ENCODE results near the gene DNAAF5. TPM values are rescaled to one million over a fixed set of nuclear protein-coding genes. Genes with fewer than 3 reads are reported as not detected.

Gene DNAAF5
- total and polyA plus RNA-seq, 2 of the 13 experiments (the other 11 are each of a cell fraction or from before 2014, with no cell fraction given) = 11.9 to 21.5 TPM

DNA sequence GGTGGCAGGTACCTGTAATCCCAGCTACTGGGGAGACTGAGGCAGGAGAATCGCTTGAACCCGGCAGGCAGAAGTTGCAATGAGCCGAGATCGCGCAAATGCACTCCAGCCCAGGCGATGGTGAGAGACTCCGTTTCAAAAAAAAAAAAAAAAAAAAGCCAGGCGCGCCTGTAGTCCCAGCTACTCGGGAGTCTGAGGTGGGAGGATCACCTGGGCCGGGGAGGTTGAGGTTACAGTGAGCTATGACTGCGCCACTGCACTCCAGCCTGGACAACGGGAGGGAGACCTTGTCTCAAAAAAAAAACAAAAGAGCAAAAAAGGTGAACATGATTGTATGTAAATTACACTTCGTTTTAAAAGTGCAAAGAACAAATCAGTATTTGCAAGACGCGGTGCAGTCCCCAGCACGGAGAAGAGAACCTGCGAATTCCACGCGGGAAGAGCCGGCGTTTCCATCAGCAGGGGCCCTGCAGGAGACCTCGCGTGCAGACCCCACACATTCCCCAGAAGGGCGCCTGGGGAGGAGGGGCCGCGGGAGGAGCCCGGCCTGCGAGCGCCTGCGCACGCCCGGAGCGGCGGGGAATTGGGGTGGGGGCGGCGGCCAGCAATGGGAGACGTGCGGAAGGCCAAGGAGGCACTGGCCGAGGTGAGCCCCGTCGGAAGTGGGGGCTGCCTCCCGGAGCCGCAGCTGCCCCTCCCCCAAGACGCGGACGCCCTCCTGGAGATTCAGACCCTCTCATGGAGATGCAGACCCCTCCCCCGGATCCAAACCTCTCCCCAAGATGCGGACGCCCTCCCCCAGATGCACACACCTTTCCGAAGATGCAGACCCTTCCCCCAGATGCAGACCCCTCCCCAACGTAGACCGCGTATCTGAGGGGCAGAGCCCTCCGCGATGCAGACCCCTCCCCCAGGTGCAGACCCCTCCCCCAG is 89.1 kb downstream of the DNAAF5 start (continued):
- no peak for TF ChIP-seq GLMP (CRISPR knock-in tag; IDR thresholded peaks at IDR 0.05; ENCODE audit: borderline replicate concordance)
- no peak for TF ChIP-seq MEF2D (CRISPR knock-in tag; IDR thresholded peaks at IDR 0.05)
- TF ChIP-seq JDP2 (CRISPR knock-in tag; IDR thresholded peaks at IDR 0.05; ENCODE audit: borderline replicate concordance) = no peak
- TF ChIP-seq, protein P1, sequence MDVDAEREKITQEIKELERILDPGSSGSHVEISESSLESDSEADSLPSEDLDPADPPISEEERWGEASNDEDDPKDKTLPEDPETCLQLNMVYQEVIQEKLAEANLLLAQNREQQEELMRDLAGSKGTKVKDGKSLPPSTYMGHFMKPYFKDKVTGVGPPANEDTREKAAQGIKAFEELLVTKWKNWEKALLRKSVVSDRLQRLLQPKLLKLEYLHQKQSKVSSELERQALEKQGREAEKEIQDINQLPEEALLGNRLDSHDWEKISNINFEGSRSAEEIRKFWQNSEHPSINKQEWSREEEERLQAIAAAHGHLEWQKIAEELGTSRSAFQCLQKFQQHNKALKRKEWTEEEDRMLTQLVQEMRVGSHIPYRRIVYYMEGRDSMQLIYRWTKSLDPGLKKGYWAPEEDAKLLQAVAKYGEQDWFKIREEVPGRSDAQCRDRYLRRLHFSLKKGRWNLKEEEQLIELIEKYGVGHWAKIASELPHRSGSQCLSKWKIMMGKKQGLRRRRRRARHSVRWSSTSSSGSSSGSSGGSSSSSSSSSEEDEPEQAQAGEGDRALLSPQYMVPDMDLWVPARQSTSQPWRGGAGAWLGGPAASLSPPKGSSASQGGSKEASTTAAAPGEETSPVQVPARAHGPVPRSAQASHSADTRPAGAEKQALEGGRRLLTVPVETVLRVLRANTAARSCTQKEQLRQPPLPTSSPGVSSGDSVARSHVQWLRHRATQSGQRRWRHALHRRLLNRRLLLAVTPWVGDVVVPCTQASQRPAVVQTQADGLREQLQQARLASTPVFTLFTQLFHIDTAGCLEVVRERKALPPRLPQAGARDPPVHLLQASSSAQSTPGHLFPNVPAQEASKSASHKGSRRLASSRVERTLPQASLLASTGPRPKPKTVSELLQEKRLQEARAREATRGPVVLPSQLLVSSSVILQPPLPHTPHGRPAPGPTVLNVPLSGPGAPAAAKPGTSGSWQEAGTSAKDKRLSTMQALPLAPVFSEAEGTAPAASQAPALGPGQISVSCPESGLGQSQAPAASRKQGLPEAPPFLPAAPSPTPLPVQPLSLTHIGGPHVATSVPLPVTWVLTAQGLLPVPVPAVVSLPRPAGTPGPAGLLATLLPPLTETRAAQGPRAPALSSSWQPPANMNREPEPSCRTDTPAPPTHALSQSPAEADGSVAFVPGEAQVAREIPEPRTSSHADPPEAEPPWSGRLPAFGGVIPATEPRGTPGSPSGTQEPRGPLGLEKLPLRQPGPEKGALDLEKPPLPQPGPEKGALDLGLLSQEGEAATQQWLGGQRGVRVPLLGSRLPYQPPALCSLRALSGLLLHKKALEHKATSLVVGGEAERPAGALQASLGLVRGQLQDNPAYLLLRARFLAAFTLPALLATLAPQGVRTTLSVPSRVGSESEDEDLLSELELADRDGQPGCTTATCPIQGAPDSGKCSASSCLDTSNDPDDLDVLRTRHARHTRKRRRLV (CRISPR knock-in tag; IDR thresholded peaks at IDR 0.05) = no peak
- TF ChIP-seq SNAPC5 (CRISPR knock-in tag; IDR thresholded peaks at IDR 0.05; ENCODE audit: borderline replicate concordance) = no peak
- TF ChIP-seq ZNF30 (CRISPR knock-in tag; IDR thresholded peaks at IDR 0.05) = no peak
- TF ChIP-seq DR1 (CRISPR knock-in tag; IDR thresholded peaks at IDR 0.05) = no peak
- 0 out of 2 replicates have a peak, but pooled peaks have one; percentile 24 for TF ChIP-seq GFI1 (CRISPR knock-in tag; IDR thresholded peaks at IDR 0.05; ENCODE audit: borderline replicate concordance)
- TF ChIP-seq KLF16 (CRISPR knock-in tag; IDR thresholded peaks at IDR 0.05) = no peak
- no peak for TF ChIP-seq SIX1 (CRISPR knock-in tag; IDR thresholded peaks at IDR 0.05; ENCODE audit: borderline replicate concordance)
- no peak for TF ChIP-seq ZNF709 (CRISPR knock-in tag; IDR thresholded peaks at IDR 0.05)
- 0 out of 2 replicates have a peak, but pooled peaks have one; percentile 40 for TF ChIP-seq CAMTA2 (CRISPR knock-in tag; IDR thresholded peaks at IDR 0.05; ENCODE audit: borderline replicate concordance)
- no peak for TF ChIP-seq GTF2F1 (IDR thresholded peaks at IDR 0.05; ENCODE audit: low read length)
- TF ChIP-seq ZSCAN30 (CRISPR knock-in tag; IDR thresholded peaks at IDR 0.05) = no peak
- no peak for TF ChIP-seq TBX3 (IDR thresholded peaks at IDR 0.05; ENCODE audit: borderline replicate concordance)
- TF ChIP-seq ZFYVE20 (CRISPR knock-in tag; IDR thresholded peaks at IDR 0.05; ENCODE audit: borderline replicate concordance, low read depth) = no peak
- TF ChIP-seq, protein P2, sequence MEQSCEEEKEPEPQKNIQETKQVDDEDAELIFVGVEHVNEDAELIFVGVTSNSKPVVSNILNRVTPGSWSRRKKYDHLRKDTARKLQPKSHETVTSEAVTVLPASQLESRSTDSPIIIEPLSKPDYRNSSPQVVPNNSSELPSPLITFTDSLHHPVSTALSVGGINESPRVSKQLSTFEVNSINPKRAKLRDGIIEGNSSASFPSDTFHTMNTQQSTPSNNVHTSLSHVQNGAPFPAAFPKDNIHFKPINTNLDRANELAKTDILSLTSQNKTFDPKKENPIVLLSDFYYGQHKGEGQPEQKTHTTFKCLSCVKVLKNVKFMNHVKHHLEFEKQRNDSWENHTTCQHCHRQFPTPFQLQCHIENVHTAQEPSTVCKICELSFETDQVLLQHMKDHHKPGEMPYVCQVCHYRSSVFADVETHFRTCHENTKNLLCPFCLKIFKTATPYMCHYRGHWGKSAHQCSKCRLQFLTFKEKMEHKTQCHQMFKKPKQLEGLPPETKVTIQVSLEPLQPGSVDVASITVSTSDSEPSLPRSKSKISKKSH (CRISPR knock-in tag; IDR thresholded peaks at IDR 0.05; ENCODE audit: borderline replicate concordance) = no peak; the same call in 1 of the 2 replicates
- no peak for TF ChIP-seq FOXK1 (CRISPR knock-in tag; IDR thresholded peaks at IDR 0.05; ENCODE audit: borderline replicate concordance, low read depth)
- TF ChIP-seq ZNF556 (CRISPR knock-in tag; IDR thresholded peaks at IDR 0.05; ENCODE audit: borderline replicate concordance) = no peak
- no peak for TF ChIP-seq RBM22 (optimal IDR thresholded peaks at IDR 0.05; ENCODE audit: low read length)
- TF ChIP-seq ZBTB8A (CRISPR knock-in tag; IDR thresholded peaks at IDR 0.05; ENCODE audit: borderline replicate concordance, low read depth) = no peak

Data from HepG2 (cell line).